Neural cell (in vitro differentiated cells): ENCODE results near the gene TMEM181. TPM values are rescaled to one million over a fixed set of nuclear protein-coding genes. Genes with fewer than 3 reads are reported as not detected.

Experiments used
- H2AFZ ChIP-seq: fragments of 200-600, 300-800 bp; sonication (generic), shearing (Covaris generic); 2 replicates; pipeline ENCODE4 v1.6.0; 2014; ENCODE audit warnings: low read depth, mild to moderate bottlenecking, antibody characterized with exemption, low read length, moderate library complexity
- H3F3A ChIP-seq: fragments of 200-600 bp; shearing (Covaris generic); 2 replicates; pipeline ENCODE4 v1.6.1; 2016; ENCODE audit warnings: mild to moderate bottlenecking, moderate library complexity, mixed read lengths, antibody characterized with exemption, low read length; ENCODE audit not compliant: insufficient read depth, poor library complexity, severe bottlenecking
- H3K27ac ChIP-seq: fragments of 200-600, 300-800 bp; sonication (generic), shearing (Covaris generic); 2 replicates; pipeline ENCODE4 v1.5.1; 2014; ENCODE audit warnings: mild to moderate bottlenecking, low read length, moderate library complexity
- H3K27me3 ChIP-seq: fragments of 300-800, 200-600 bp; sonication (generic), shearing (Covaris generic); 2 replicates; pipeline ENCODE4 v1.6.0; 2014; ENCODE audit warnings: mild to moderate bottlenecking, low read depth, low read length, moderate library complexity; ENCODE audit not compliant: insufficient read depth
- H3K36me3 ChIP-seq: fragments of 300-800, 200-600 bp; sonication (generic), shearing (Covaris generic); 2 replicates; pipeline ENCODE4 v1.5.1; 2014; ENCODE audit warnings: mild to moderate bottlenecking, antibody characterized with exemption, low read length, moderate library complexity; ENCODE audit not compliant: insufficient read depth
- H3K4me2 ChIP-seq: fragments of 300-800, 200-600 bp; sonication (generic), shearing (Covaris generic); 2 replicates; pipeline ENCODE4 v1.6.0; 2014; ENCODE audit warnings: mild to moderate bottlenecking, low read length
- H3K4me3 ChIP-seq: fragments of 300-800, 200-600 bp; sonication (generic), shearing (Covaris generic); 2 replicates; pipeline ENCODE4 v1.5.1; 2014; ENCODE audit warnings: mild to moderate bottlenecking, low read length, moderate library complexity
- H3K79me2 ChIP-seq: fragments of 200-600 bp; shearing (Covaris generic); replicated peaks from 2 replicates; pipeline ENCODE4 v1.6.0; 2014; ENCODE audit warnings: mild to moderate bottlenecking, low read length, moderate library complexity; ENCODE audit not compliant: insufficient read depth
- H3K9ac ChIP-seq: fragments of 300-800, 200-600 bp; sonication (generic), shearing (Covaris generic); 2 replicates; pipeline ENCODE4 v1.6.1; 2016; ENCODE audit warnings: mild to moderate bottlenecking, low read length, mixed read lengths
- H3K9me2 ChIP-seq: fragments of 200-600 bp; shearing (Covaris generic); 2 replicates; pipeline ENCODE4 v1.6.1; 2016; ENCODE audit warnings: mild to moderate bottlenecking, low read length, mixed read lengths; ENCODE audit not compliant: insufficient read depth
- H3K9me3 ChIP-seq: fragments of 200-600, 300-800 bp; sonication (generic), shearing (Covaris generic); 2 replicates; pipeline ENCODE4 v1.6.1; 2016; ENCODE audit warnings: mild to moderate bottlenecking, mixed run types, low read length, moderate library complexity, mixed read lengths
- H4K20me1 ChIP-seq: fragments of 200-600 bp; shearing (Covaris generic); 2 replicates; pipeline ENCODE4 v1.6.1; 2016; ENCODE audit warnings: mild to moderate bottlenecking, mixed run types; ENCODE audit not compliant: insufficient read depth
- CTCF ChIP-seq: fragments of 450-650 bp; IDR thresholded peaks from 2 replicates; pipeline ENCODE4 v1.5.1; 2014; ENCODE audit warnings: antibody characterized with exemption, mild to moderate bottlenecking, moderate library complexity; ENCODE audit not compliant: poor library complexity, severe bottlenecking
- EP300 ChIP-seq: fragments of 450-650 bp; conservative IDR thresholded peaks from 2 replicates; pipeline ENCODE4 v1.6.1; 2014; ENCODE audit warnings: antibody characterized with exemption, mild to moderate bottlenecking, moderate library complexity; ENCODE audit not compliant: poor library complexity, severe bottlenecking
- EZH2 ChIP-seq: fragments of 200-600, 300-800 bp; shearing (Covaris generic), sonication (generic); IDR thresholded peaks from 2 replicates; pipeline ENCODE4 v1.6.1; 2014; ENCODE audit warnings: antibody characterized with exemption, low read length, borderline replicate concordance, mild to moderate bottlenecking; ENCODE audit not compliant: insufficient read depth, poor library complexity, severe bottlenecking
- MXI1 ChIP-seq: fragments of 450-650 bp; conservative IDR thresholded peaks from 2 replicates; pipeline ENCODE4 v1.6.1; 2014; ENCODE audit warnings: antibody characterized with exemption, mild to moderate bottlenecking; ENCODE audit not compliant: poor library complexity, severe bottlenecking
- POLR2AphosphoS5 ChIP-seq: IDR thresholded peaks from 2 replicates; pipeline ENCODE4 v1.6.1; 2012
- RAD21 ChIP-seq: fragments of 450-650 bp; conservative IDR thresholded peaks from 2 replicates; pipeline ENCODE4 v1.6.1; 2014; ENCODE audit warnings: antibody characterized with exemption, mild to moderate bottlenecking, moderate library complexity
- REST ChIP-seq: IDR thresholded peaks from 2 replicates; pipeline ENCODE4 v1.6.1; 2012; ENCODE audit warnings: borderline replicate concordance
- SMC3 ChIP-seq: fragments of 450-650 bp; conservative IDR thresholded peaks from 2 replicates; pipeline ENCODE4 v1.6.1; 2014; ENCODE audit warnings: antibody characterized with exemption, mild to moderate bottlenecking, moderate library complexity; ENCODE audit not compliant: poor library complexity
- TAF1 ChIP-seq: IDR thresholded peaks from 2 replicates; pipeline ENCODE4 v1.6.1; 2012; ENCODE audit warnings: low read depth
- polyA plus RNA-seq: library from polyadenylated mRNA; depleted of rRNA; stranded (reverse); fragments of >200 nt; gene quantifications from 2 replicates; pipeline ENCODE4 v1.2.3, GENCODE V29; 2014

The TMEM181 gene
- polyA plus RNA-seq, 1 donor from 2014 or later, result 47.6 TPM

GRCh38 chr6:158677906-158678578 lies 118.2 kb downstream of the TMEM181 start:
- Histone ChIP-seq H3K79me2 (no peaks in the 10 kb centered on the region), H3K27ac (no peak overlapping the region), H3K36me3 (no peaks in the 10 kb centered on the region), H3K27me3 (no peaks in the 10 kb centered on the region), H3K4me2 (no peak overlapping the region), H3K4me3 (no peak overlapping the region), H3F3A (no peaks in the 10 kb centered on the region), H2AFZ (no peak overlapping the region), H3K9ac (no peak overlapping the region), H3K9me2 (no peaks in the 10 kb centered on the region), H4K20me1 (no peaks in the 10 kb centered on the region), H3K9me3 (no peaks in the 10 kb centered on the region)
- no peak for TF ChIP-seq EP300
- no peak for TF ChIP-seq REST
- no peak for TF ChIP-seq EZH2
- no peak for TF ChIP-seq TAF1
- no peak for TF ChIP-seq RAD21
- TF ChIP-seq POLR2AphosphoS5, result no peak
- TF ChIP-seq SMC3, result no peak
- TF ChIP-seq MXI1, result no peak
- no peak for TF ChIP-seq CTCF

GRCh38 chr6:158680015-158680414 lies 120.1 kb downstream of the TMEM181 start:
- H3K79me2 ChIP-seq, result no peaks in the 10 kb centered on the region
- no peak overlapping the region for H3K4me3 ChIP-seq
- H3K27me3 ChIP-seq, result no peaks in the 10 kb centered on the region
- H3F3A ChIP-seq, result no peaks in the 10 kb centered on the region
- H3K9ac ChIP-seq, result no peak overlapping the region
- no peaks in the 10 kb centered on the region for H3K36me3 ChIP-seq
- no peaks in the 10 kb centered on the region for H4K20me1 ChIP-seq
- H3K9me3 ChIP-seq, result no peaks in the 10 kb centered on the region
- no peak overlapping the region for H3K4me2 ChIP-seq
- no peak overlapping the region for H3K27ac ChIP-seq
- H3K9me2 ChIP-seq, result no peaks in the 10 kb centered on the region
- TF ChIP-seq SMC3 (no peak), POLR2AphosphoS5 (no peak), RAD21 (no peak), CTCF (no peak), EZH2 (no peak), EP300 (no peak), REST (no peak), TAF1 (no peak), MXI1 (no peak)
- H2AFZ ChIP-seq, result no peak overlapping the region
